Measurements from ENCODE around the gene NAXD. TPM values are rescaled to one million over a fixed set of nuclear protein-coding genes. Genes with fewer than 3 reads are reported as not detected.

The NAXD gene
- total and polyA plus RNA-seq, 2 experiments from 2014 or later: 16.9 to 18.5 TPM

GRCh38 chr13:110572778-110573118, 42.6 kb upstream of the NAXD start:
- Histone ChIP-seq H3K4me1 (ENCODE audit: insufficient read depth) (no peaks in the 10 kb centered on the region), H3K27ac (ENCODE audit: low read depth) (no peak overlapping the region), H3K4me3 (no peak overlapping the region), H2AFZ (no peak overlapping the region), H3K27me3 (ENCODE audit: insufficient read depth) (no peaks in the 10 kb centered on the region), H3K36me3 (ENCODE audit: insufficient read depth) (no peaks in the 10 kb centered on the region), H3K79me2 (replicated peaks; ENCODE audit: insufficient read depth) (no peaks in the 10 kb centered on the region), H3F3A (replicated peaks; ENCODE audit: low read depth) (no peaks in the 10 kb centered on the region), H3K4me2 (no peak overlapping the region), H4K20me1 (replicated peaks; ENCODE audit: insufficient read depth) (no peaks in the 10 kb centered on the region), H3K9me2 (ENCODE audit: insufficient read depth) (no peaks in the 10 kb centered on the region)
- DNase-seq (ENCODE audit: low spot score) (no peak), ATAC-seq (no peak)
- Mint-ChIP-seq H3K4me1 (peaks cover 17% of the 10 kb centered on the region), H3K27ac (no peak overlapping the region), H3K36me3 (ENCODE audit: low read depth) (no peaks in the 10 kb centered on the region), H3K4me3 (no peak overlapping the region), H3K27me3 (ENCODE audit: insufficient read depth, low read depth, poor library complexity) (peaks cover 11% of the 10 kb centered on the region), H3K9me3 (no peaks in the 10 kb centered on the region)
- TF ChIP-seq REST (IDR thresholded peaks at IDR 0.05; ENCODE audit: unreplicated experiment) (no peak), CREB1 (CRISPR knock-in tag; IDR thresholded peaks at IDR 0.05; ENCODE audit: low read depth) (no peak), EZH2 (IDR thresholded peaks at IDR 0.05; ENCODE audit: low read depth, unreplicated experiment) (no peak)

- Mint-ChIP-seq H3K4me3 (no peak overlapping the region), H3K36me3 (ENCODE audit: low read depth) (no peaks in the 10 kb centered on the region), H3K27ac (no peak overlapping the region), H3K4me1 (peaks cover 17% of the 10 kb centered on the region), H3K27me3 (ENCODE audit: insufficient read depth, low read depth, poor library complexity) (peaks cover 11% of the 10 kb centered on the region), H3K9me3 (no peaks in the 10 kb centered on the region)
- H3K27me3 ChIP-seq (ENCODE audit: insufficient read depth): no peaks in the 10 kb centered on the region
- no peaks in the 10 kb centered on the region for H3F3A ChIP-seq (replicated peaks; ENCODE audit: low read depth)
- no peaks in the 10 kb centered on the region for H4K20me1 ChIP-seq (replicated peaks; ENCODE audit: insufficient read depth)
- H3K36me3 ChIP-seq (ENCODE audit: insufficient read depth): no peaks in the 10 kb centered on the region
- ATAC-seq (no peak; the same call in 2 of the 3 replicates), DNase-seq (ENCODE audit: low spot score) (no peak)
- H2AFZ ChIP-seq: 0 out of 2 replicates have a peak overlapping the region, but pooled peaks have one; percentile 32
- no peaks in the 10 kb centered on the region for H3K9me2 ChIP-seq (ENCODE audit: insufficient read depth)
- H3K79me2 ChIP-seq (replicated peaks; ENCODE audit: insufficient read depth): no peaks in the 10 kb centered on the region
- no peak for TF ChIP-seq CREB1 (CRISPR knock-in tag; IDR thresholded peaks at IDR 0.05; ENCODE audit: low read depth)
- no peak for TF ChIP-seq ETS1 (IDR thresholded peaks at IDR 0.05)
- TF ChIP-seq ZNF331 (CRISPR knock-in tag; IDR thresholded peaks at IDR 0.05; ENCODE audit: low read depth): no peak
- H3K4me2 ChIP-seq: no peak overlapping the region
- H3K4me3 ChIP-seq: no peak overlapping the region
- H3K4me1 ChIP-seq (ENCODE audit: insufficient read depth): no peaks in the 10 kb centered on the region
- no peak overlapping the region for H3K27ac ChIP-seq (ENCODE audit: low read depth)
Measured at GRCh38 chr13:110574161-110574560, 41.2 kb upstream of the NAXD start.

Measured in GM23338 (cell line).